Heart left ventricle (tissue), 13 donors: ENCODE measurements around the gene POLR2C.

Source experiments
- POLR2A ChIP-seq, 2 donors: fragments of 450-650 bp; IDR thresholded peaks; one replicate each; pipeline ENCODE4 v1.6.1; 2017; ENCODE audit warnings: antibody characterized with exemption in 2 of 2, mild to moderate bottlenecking in 2 of 2, moderate library complexity in 2 of 2
- TF ChIP-seq, protein P1 (sequence below), 12 donors: fragments of 200-600 bp; sonication (generic) in 4 of 12; IDR thresholded peaks; one replicate each; pipeline versions ENCODE4 v1.5.0 to v1.8.0; 2018 to 2022; ENCODE audit warnings: antibody characterized with exemption in 12 of 12, mild to moderate bottlenecking in 5 of 12
- donor health status: ischemic (EF 13 %, LVEDD 7.1; RV severe dilation, severe dysfunction).
- donor health status: DM: no; HTN: yes; CAD: no.
- donor health status: DM: no; HTN: no; CAD: no.
- donor health status: ischemic (EF 25% LVEDD 6.9; RV normal size, moderate dysfunction).
- donor health status: ischemic (EF 25% LVEDD 5.7; RV mildly dilated, moderate dysfunction).
- donor health status: ischemic (EF 35%, LVEDD 5.7; RV mildly dilated, moderate dysfunction).
- donor health status: nonischemic (EF 11% LVEDD 7.7; RV severe dilation, severe dysfunction).
- donor health status: DM: yes; HTN: yes; CAD: no.
- donor health status: PGD.
- donor health status: ischemic (EF 29% LVEDD 5.4; RV normal size, mild dysfunction).
- donor health status: nonischemic (EF 23%, LVEDD 6.1; RV moderate dilation, normal function).

DNA sequence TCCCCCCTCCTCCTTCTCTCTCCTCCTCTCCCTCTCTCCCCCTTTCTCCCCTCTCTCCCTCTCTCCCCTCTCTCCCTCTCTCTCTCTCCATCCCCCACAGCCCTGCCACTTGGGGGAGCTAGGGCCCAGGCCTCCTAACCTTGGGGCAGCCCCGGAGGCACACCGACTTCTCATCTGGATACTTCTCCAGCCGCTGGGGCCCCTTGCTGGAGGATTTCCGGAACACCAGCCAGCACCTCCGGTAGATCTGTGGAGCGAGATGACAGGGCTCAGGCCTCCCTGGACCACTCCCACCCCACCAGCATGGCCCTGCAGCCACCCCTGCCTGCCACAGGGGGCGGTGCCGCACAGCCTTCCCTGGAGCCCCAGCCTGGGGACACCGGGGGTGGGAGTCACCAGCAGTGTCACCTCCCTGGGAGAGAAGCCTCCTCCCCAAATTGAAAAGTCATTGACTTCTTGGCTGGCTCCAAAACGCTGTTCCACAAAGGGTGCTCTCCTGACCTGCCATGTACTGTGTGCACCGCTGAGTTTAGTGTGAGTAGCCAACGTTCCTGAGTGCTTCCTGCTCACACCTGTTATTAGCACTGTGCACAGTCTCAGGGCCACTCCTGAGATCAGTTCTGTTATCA, 13.3 kb downstream of the POLR2C start:
- TF ChIP-seq, protein P1, sequence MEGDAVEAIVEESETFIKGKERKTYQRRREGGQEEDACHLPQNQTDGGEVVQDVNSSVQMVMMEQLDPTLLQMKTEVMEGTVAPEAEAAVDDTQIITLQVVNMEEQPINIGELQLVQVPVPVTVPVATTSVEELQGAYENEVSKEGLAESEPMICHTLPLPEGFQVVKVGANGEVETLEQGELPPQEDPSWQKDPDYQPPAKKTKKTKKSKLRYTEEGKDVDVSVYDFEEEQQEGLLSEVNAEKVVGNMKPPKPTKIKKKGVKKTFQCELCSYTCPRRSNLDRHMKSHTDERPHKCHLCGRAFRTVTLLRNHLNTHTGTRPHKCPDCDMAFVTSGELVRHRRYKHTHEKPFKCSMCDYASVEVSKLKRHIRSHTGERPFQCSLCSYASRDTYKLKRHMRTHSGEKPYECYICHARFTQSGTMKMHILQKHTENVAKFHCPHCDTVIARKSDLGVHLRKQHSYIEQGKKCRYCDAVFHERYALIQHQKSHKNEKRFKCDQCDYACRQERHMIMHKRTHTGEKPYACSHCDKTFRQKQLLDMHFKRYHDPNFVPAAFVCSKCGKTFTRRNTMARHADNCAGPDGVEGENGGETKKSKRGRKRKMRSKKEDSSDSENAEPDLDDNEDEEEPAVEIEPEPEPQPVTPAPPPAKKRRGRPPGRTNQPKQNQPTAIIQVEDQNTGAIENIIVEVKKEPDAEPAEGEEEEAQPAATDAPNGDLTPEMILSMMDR (IDR thresholded peaks at IDR 0.05), result peak; percentile 18 to 65 (median 54)
- TF ChIP-seq POLR2A (IDR thresholded peaks at IDR 0.05), result no peak
